Bronchial epithelial cell (primary cell): ENCODE measurements around the gene ICA1L. TPM values are rescaled to one million over a fixed set of nuclear protein-coding genes. Genes with fewer than 3 reads are reported as not detected.

Experiments used
- DNase-seq: peaks from one replicate; pipeline ENCODE4 v3.0.0-alpha.2; 2010; ENCODE audit warnings: low read depth
- FAIRE-seq: peaks from 2 replicates; lab custom pipeline; 2011; peaks lifted over from hg19 to GRCh38; lab: Jason Lieb, UNC
- H3K27me3 ChIP-seq: 2 replicates; pipeline ENCODE4 v1.5.1; 2011; ENCODE audit warnings: low read length; ENCODE audit not compliant: control insufficient read depth, insufficient read depth
- H3K36me3 ChIP-seq: 2 replicates; pipeline ENCODE4 v1.5.1; 2011; ENCODE audit warnings: low read length; ENCODE audit not compliant: control insufficient read depth, insufficient read depth
- H3K4me3 ChIP-seq: 2 replicates; pipeline ENCODE4 v1.5.1; 2011; ENCODE audit warnings: mild to moderate bottlenecking, low read depth, low read length, control low read depth
- total RNA-seq: library from RNA; depleted of rRNA; stranded (reverse); fragments of >200 nt; gene quantifications from 2 replicates; pipeline ENCODE4 v1.2.1, GENCODE V29; 2014
- TF ChIP-seq, protein P1 (sequence below): IDR thresholded peaks from 2 replicates; pipeline ENCODE4 v1.5.1; 2011; ENCODE audit warnings: mild to moderate bottlenecking, moderate library complexity, low read length, control low read depth, inconsistent platforms; ENCODE audit not compliant: insufficient read depth, severe bottlenecking

Gene ICA1L
- total RNA-seq, 1 donor from 2014 or later: 1.6 TPM

DNA sequence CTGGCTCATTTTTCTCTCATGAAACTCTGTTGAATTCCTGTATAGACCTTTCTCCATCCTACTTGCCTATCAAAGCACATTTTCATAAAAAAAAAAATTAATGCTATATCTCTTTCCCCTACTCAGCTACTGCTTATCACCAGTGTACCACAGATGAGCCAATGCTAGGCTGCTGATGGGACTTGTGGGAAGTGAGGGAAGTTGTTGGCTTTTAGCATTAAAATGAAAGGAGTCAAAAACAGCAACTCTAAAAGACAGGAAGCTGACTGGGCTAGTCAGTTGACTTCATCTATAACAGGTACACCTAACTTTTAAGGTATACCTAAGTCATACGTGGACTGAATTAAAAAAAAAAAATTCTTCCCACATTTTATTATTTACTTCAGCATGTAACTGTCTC, 134.7 kb downstream of the ICA1L start:
- no peak for FAIRE-seq
- no peaks in the 10 kb centered on the region for H3K36me3 ChIP-seq
- no peak overlapping the region for H3K4me3 ChIP-seq
- H3K27me3 ChIP-seq: no peaks in the 10 kb centered on the region
- TF ChIP-seq, protein P1, sequence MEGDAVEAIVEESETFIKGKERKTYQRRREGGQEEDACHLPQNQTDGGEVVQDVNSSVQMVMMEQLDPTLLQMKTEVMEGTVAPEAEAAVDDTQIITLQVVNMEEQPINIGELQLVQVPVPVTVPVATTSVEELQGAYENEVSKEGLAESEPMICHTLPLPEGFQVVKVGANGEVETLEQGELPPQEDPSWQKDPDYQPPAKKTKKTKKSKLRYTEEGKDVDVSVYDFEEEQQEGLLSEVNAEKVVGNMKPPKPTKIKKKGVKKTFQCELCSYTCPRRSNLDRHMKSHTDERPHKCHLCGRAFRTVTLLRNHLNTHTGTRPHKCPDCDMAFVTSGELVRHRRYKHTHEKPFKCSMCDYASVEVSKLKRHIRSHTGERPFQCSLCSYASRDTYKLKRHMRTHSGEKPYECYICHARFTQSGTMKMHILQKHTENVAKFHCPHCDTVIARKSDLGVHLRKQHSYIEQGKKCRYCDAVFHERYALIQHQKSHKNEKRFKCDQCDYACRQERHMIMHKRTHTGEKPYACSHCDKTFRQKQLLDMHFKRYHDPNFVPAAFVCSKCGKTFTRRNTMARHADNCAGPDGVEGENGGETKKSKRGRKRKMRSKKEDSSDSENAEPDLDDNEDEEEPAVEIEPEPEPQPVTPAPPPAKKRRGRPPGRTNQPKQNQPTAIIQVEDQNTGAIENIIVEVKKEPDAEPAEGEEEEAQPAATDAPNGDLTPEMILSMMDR: no peak
- DNase-seq: no peak

DNA sequence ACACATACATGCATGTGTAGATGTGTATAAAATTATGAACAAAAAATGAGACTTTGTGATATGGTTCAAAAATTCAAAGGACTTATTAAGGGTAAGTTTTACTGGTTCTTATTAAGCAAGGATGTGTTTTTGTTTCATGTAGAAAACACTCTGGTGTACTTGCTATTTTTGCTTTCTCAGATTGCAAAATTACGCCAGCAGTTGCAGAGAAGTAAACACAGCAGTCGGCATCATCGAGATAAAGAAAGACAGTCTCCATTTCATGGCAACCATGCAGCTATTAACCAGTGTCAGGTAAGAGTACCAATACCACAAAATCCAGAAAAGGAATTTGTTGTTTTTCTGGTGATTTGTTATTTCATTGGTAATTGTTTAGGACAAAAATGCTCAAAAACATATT, 145.5 kb downstream of the ICA1L start:
- DNase-seq (no peak), FAIRE-seq (no peak)
- TF ChIP-seq, protein P1: no peak

DNA sequence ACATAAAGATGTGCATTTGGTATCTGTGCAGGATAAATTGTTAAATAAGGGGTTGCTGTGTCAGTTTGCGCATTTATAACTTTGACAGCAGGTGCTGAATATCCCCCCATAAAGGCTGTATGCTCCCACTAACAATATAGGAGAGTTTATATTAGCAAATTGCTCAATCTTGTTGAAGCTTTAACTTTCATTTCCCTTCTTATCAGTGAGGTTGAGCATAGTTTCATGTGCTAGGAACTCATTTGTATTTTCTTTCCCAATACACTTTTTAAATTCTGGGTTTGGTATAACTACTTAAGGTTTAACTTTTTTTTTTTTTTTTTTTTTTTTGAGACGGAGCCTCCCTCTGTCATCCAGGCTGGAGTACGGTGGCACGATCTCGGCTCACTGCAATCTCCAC, 147.8 kb downstream of the ICA1L start:
- FAIRE-seq (no peak), DNase-seq (no peak)
- H3K27me3 ChIP-seq: no peaks in the 10 kb centered on the region
- TF ChIP-seq, protein P1: no peak
- no peak overlapping the region for H3K4me3 ChIP-seq
- H3K36me3 ChIP-seq: no peaks in the 10 kb centered on the region

More for the DNA sequence above, 145.5 kb downstream of the ICA1L start:
- H3K4me3 ChIP-seq: no peak overlapping the region
- H3K27me3 ChIP-seq: no peaks in the 10 kb centered on the region
- no peaks in the 10 kb centered on the region for H3K36me3 ChIP-seq

Other genes with a start within 250 kb of the ICA1L start
- gene FAM117B, start 236.8 kb downstream of the ICA1L start, total RNA-seq: 2.6 TPM in 2 replicates
- 19.5 and 55.0 TPM in 2 replicates for gene WDR12, start 39.9 kb upstream of the ICA1L start, total RNA-seq
- 2.4 and 3.2 TPM in 2 replicates for gene CARF, start 40.5 kb upstream of the ICA1L start, total RNA-seq
- gene NBEAL1, start 143.1 kb upstream of the ICA1L start, total RNA-seq: 35.6 and 42.6 TPM in 2 replicates